K562 (cell line): ENCODE measurements around the gene SNRNP48. TPM values are rescaled to one million over a fixed set of nuclear protein-coding genes. Genes with fewer than 3 reads are reported as not detected.

ENCODE experiments used
- C11orf30 ChIP-seq: fragments of 450-650 bp; IDR thresholded peaks from 2 replicates; pipeline ENCODE4 v1.6.1; 2016; ENCODE audit warnings: low read depth, mild to moderate bottlenecking
- DACH1 ChIP-seq: fragments of 450-650 bp; IDR thresholded peaks from 2 replicates; pipeline ENCODE4 v1.6.1; 2018; ENCODE audit not compliant: partially characterized antibody
- ESRRB ChIP-seq: fragments of 250-450 bp; sonication (Bioruptor Pico); IDR thresholded peaks from 2 replicates; pipeline ENCODE4 v1.5.0; 2020; ENCODE audit warnings: mild to moderate bottlenecking, moderate library complexity, borderline replicate concordance
- FOXJ3 ChIP-seq: sonication (generic); formaldehyde crosslinking; IDR thresholded peaks from 2 replicates; pipeline ENCODE4 v1.4.0; 2020; ENCODE audit warnings: mild to moderate bottlenecking, missing genetic modification reagents
- FUS ChIP-seq: fragments of 200-400 bp; formaldehyde crosslinking; optimal IDR thresholded peaks from 2 replicates; pipeline ENCODE3; 2017; ENCODE audit warnings: low read depth, low read length
- GATAD2A ChIP-seq: fragments of 450-650 bp; IDR thresholded peaks from 2 replicates; pipeline ENCODE4 v1.6.1; 2017
- KDM5B ChIP-seq: fragments of 200-600 bp; sonication (generic); IDR thresholded peaks from 2 replicates; pipeline ENCODE4 v1.6.1; 2012; ENCODE audit warnings: low read depth, mild to moderate bottlenecking, moderate library complexity, low read length, control low read depth, inconsistent platforms; ENCODE audit not compliant: insufficient replicate concordance
- KLF6 ChIP-seq: fragments of 250-450 bp; sonication (Bioruptor Pico); IDR thresholded peaks from 2 replicates; pipeline ENCODE4 v1.4.0; 2020; ENCODE audit warnings: mild to moderate bottlenecking, moderate library complexity, borderline replicate concordance
- NCOA4 ChIP-seq: fragments of 450-650 bp; IDR thresholded peaks from 2 replicates; pipeline ENCODE4 v1.6.1; 2018; ENCODE audit warnings: mild to moderate bottlenecking; ENCODE audit not compliant: partially characterized antibody
- NCOA6 ChIP-seq: fragments of 450-650 bp; IDR thresholded peaks from 2 replicates; pipeline ENCODE4 v1.6.1; 2017; ENCODE audit warnings: mild to moderate bottlenecking
- NFYB ChIP-seq: IDR thresholded peaks from 2 replicates; pipeline ENCODE4 v1.6.1; 2011; ENCODE audit warnings: mild to moderate bottlenecking, moderate library complexity; ENCODE audit not compliant: insufficient read length; ENCODE audit errors: extremely low read depth
- POLR2AphosphoS2 ChIP-seq: IDR thresholded peaks from 2 replicates; pipeline ENCODE4 v1.6.1; 2012; ENCODE audit warnings: low read length, improper control_type of control experiment
- RAD21 ChIP-seq, 2 experiments: fragments of 250-450 bp in 1 of 2; fragments of 450-650 bp in 1 of 2; sonication (Bioruptor Pico) in 1 of 2; formaldehyde crosslinking in 1 of 2; IDR thresholded peaks in 1 of 2; conservative IDR thresholded peaks in 1 of 2; 2 replicates each; pipeline versions ENCODE4 v1.4.0 to v1.8.0; 2020 to 2022; ENCODE audit warnings: mild to moderate bottlenecking in 2 of 2, moderate library complexity in 1 of 2
- RCOR1 ChIP-seq, 2 experiments: IDR thresholded peaks; 2 replicates each; pipeline ENCODE4 v1.6.1; 2012; ENCODE audit warnings: low read depth in 2 of 2, low read length in 2 of 2, borderline replicate concordance in 1 of 2, improper control_type of control experiment in 1 of 2
- SAFB ChIP-seq: fragments of 200-400 bp; formaldehyde crosslinking; IDR thresholded peaks from 2 replicates; pipeline ENCODE4 v1.6.1; 2017; ENCODE audit warnings: low read depth, low read length, borderline replicate concordance
- SMARCB1 ChIP-seq: IDR thresholded peaks from 2 replicates; pipeline ENCODE4 v1.6.1; 2011; ENCODE audit warnings: improper control_type of control experiment, low read depth; ENCODE audit not compliant: insufficient read length
- TEAD2 ChIP-seq: fragments of 450-650 bp; IDR thresholded peaks from 2 replicates; pipeline ENCODE4 v1.6.1; 2016; ENCODE audit warnings: missing genetic modification characterization, control low read depth, missing compliant biosample characterization
- ZNF133 ChIP-seq: fragments of 250-450 bp; sonication (Bioruptor Pico); IDR thresholded peaks from 2 replicates; pipeline ENCODE4 v1.4.0; 2020; ENCODE audit warnings: mild to moderate bottlenecking
- ZNF780A ChIP-seq: fragments of 250-450 bp; sonication (Bioruptor Pico); IDR thresholded peaks from 2 replicates; pipeline ENCODE4 v1.5.0; 2021; ENCODE audit warnings: mild to moderate bottlenecking
- polyA plus RNA-seq, 8 experiments: library from polyadenylated mRNA; depleted of rRNA in 4 of 8; stranded (reverse) in 5 of 8; unstranded in 3 of 8; fragments of >200 nt; fragmentation: Nextera tagmentation in 2 of 8; fragmentation: Illumina TruSeq in 1 of 8; extraction: Ambion mirVana in 2 of 8; extraction: Trizol in 1 of 8; gene quantifications; 2 replicates each; pipeline versions ENCODE4 v1.2.1 to v1.2.3, GENCODE V29; 2011 to 2014; ENCODE audit warnings: inconsistent platforms in 1 of 8, missing spikeins in 1 of 8
- total RNA-seq, 7 experiments: library from RNA; depleted of rRNA in 6 of 7; stranded (reverse); fragments of >200 nt in 6 of 7; fragmentation: Illumina TruSeq in 2 of 7; extraction: Trizol in 2 of 7; gene quantifications; 2 replicates each; pipeline versions ENCODE4 v1.2.1 to v1.2.3, GENCODE V29; 2011 to 2021; ENCODE audit warnings: low replicate concordance in 1 of 7
- TF ChIP-seq, protein P1 (sequence below), 2 experiments: fragments of 450-650 bp; conservative IDR thresholded peaks; 2 replicates each; pipeline ENCODE4 v1.6.1; 2017; ENCODE audit warnings: mild to moderate bottlenecking in 2 of 2, moderate library complexity in 2 of 2
- TF ChIP-seq, protein P2 (sequence below): fragments of 200-800 bp; sonication (Bioruptor generic); IDR thresholded peaks from 2 replicates; pipeline ENCODE4 v1.6.1; 2017; ENCODE audit warnings: missing genetic modification characterization, missing compliant biosample characterization
- TF ChIP-seq, protein P3 (sequence below): sonication (generic); formaldehyde crosslinking; IDR thresholded peaks from 2 replicates; pipeline ENCODE4 v1.8.0; 2022; ENCODE audit warnings: mild to moderate bottlenecking, missing genetic modification reagents
- TF ChIP-seq, protein P4 (sequence below), 3 experiments: fragments of 200-800 bp in 1 of 3; sonication (Bioruptor generic) in 1 of 3; sonication (generic) in 1 of 3; formaldehyde crosslinking in 1 of 3; IDR thresholded peaks; 2 replicates each; pipeline versions ENCODE4 v1.6.1 to v1.8.0; 2016 to 2022; ENCODE audit warnings: mild to moderate bottlenecking in 2 of 3, missing compliant biosample characterization in 2 of 3, missing genetic modification characterization in 2 of 3, missing genetic modification reagents in 1 of 3

Gene SNRNP48
- total and polyA plus RNA-seq, 9 of the 15 experiments (the other 6 are each of a cell fraction or from before 2014, with no cell fraction given): 6.2 to 32.9 (median 18.6) TPM

DNA sequence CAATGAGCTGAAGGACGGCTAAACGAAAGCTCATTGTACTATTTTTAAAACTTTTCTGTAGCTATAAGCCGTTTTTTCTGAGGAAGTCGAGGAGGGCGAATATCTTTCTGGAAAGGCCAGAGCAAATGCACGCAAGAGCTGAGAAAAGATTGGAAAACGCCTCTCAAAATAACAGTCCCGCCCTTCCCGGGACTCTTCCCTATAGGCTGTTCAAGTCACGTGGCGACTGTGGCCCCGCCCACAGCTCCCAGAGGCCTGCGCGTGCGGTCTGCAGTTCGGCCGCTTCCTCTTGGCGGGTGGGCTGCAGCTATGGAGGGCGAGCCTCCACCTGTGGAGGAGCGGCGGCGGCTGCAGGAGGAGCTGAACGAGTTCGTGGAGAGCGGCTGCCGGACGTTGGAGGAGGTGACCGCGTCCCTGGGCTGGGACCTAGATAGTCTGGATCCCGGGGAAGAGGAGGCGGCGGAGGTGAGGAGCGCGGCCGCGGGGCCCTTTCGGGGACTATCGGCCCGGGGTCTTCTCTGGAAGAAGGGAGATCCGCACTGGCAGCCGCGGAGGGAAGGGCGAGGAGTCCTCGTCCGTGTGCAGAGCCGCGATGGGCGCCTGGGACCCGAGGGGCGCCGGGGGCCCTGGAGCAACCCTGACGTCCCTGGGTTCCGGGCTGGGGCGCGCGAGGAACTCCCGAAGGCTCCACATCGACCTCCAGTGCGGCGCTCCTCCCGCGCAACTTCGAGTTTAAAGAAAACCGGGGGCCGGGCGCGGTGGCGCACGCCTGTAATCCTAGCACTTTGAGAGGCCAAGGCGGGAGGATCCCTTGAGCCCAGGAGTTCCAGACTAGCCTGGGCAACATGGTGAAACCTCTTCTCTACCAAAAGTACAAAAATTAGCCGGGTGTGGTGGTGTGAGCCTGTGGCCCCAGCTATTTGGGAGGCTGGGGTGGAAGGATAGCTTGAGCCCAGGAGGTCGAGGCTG, at the start of gene SNRNP48 (continued):
- TF ChIP-seq FUS (no peak), KDM5B (peak; percentile 94), ZNF780A (no peak), RCOR1 (IDR thresholded peaks at IDR 0.05; ENCODE audit: borderline replicate concordance in 1 of 2, low read depth in 2 of 2, low read length in 2 of 2) (peak in 1 of 2 experiments; percentile 32; a peak in 2 of 4 replicates), NFYB (peak; percentile 93), DACH1 (no peak), NCOA6 (no peak), GATAD2A (no peak), SAFB (no peak), RAD21 (CRISPR knock-in tag; conservative IDR thresholded peaks at IDR 0.05 in 1 of 2, IDR thresholded peaks at IDR 0.05 in 1 of 2) (no peak; a peak in 1 of 4 replicates), TEAD2 (no peak), NCOA4 (no peak), FOXJ3 (CRISPR knock-in tag) (no peak), ESRRB (CRISPR knock-in tag) (no peak), KLF6 (CRISPR knock-in tag) (0 out of 2 replicates have a peak, but pooled peaks have one; percentile 21), C11orf30 (no peak), SMARCB1 (no peak), POLR2AphosphoS2 (no peak; the same call in 1 of the 2 replicates), ZNF133 (CRISPR knock-in tag) (no peak)
- TF ChIP-seq, protein P1, sequence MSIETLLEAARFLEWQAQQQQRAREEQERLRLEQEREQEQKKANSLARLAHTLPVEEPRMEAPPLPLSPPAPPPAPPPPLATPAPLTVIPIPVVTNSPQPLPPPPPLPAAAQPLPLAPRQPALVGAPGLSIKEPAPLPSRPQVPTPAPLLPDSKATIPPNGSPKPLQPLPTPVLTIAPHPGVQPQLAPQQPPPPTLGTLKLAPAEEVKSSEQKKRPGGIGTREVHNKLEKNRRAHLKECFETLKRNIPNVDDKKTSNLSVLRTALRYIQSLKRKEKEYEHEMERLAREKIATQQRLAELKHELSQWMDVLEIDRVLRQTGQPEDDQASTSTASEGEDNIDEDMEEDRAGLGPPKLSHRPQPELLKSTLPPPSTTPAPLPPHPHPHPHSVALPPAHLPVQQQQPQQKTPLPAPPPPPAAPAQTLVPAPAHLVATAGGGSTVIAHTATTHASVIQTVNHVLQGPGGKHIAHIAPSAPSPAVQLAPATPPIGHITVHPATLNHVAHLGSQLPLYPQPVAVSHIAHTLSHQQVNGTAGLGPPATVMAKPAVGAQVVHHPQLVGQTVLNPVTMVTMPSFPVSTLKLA (conservative IDR thresholded peaks at IDR 0.05): peak; percentile 79 to 87
- TF ChIP-seq, protein P2, sequence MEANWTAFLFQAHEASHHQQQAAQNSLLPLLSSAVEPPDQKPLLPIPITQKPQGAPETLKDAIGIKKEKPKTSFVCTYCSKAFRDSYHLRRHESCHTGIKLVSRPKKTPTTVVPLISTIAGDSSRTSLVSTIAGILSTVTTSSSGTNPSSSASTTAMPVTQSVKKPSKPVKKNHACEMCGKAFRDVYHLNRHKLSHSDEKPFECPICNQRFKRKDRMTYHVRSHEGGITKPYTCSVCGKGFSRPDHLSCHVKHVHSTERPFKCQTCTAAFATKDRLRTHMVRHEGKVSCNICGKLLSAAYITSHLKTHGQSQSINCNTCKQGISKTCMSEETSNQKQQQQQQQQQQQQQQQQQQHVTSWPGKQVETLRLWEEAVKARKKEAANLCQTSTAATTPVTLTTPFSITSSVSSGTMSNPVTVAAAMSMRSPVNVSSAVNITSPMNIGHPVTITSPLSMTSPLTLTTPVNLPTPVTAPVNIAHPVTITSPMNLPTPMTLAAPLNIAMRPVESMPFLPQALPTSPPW (CRISPR knock-in tag): no peak
- TF ChIP-seq, protein P3, sequence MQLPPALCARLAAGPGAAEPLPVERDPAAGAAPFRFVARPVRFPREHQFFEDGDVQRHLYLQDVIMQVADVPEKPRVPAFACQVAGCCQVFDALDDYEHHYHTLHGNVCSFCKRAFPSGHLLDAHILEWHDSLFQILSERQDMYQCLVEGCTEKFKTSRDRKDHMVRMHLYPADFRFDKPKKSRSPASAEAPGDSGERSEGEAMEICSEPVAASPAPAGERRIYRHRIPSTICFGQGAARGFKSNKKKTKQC (CRISPR knock-in tag): no peak
- TF ChIP-seq, protein P4, sequence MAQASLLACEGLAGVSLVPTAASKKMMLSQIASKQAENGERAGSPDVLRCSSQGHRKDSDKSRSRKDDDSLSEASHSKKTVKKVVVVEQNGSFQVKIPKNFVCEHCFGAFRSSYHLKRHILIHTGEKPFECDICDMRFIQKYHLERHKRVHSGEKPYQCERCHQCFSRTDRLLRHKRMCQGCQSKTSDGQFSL (CRISPR knock-in tag; IDR thresholded peaks at IDR 0.05): no peak
- TF ChIP-seq, protein P4 (tag; IDR thresholded peaks at IDR 0.05): no peak
